SH-SY5Y (cell line): ENCODE data around the gene RBM34.
A peak's percentile ranks its signal among the peaks of the same experiment; 100 is the strongest.

Experiments used
- GATA2 ChIP-seq: IDR thresholded peaks from 2 replicates; pipeline ENCODE4 v1.6.1; 2011; ENCODE audit warnings: mild to moderate bottlenecking, low read depth, low read length
- GATA3 ChIP-seq: IDR thresholded peaks from 2 replicates; pipeline ENCODE4 v1.6.1; 2011; ENCODE audit warnings: low read depth, mild to moderate bottlenecking, low read length, moderate library complexity

RBM34 gene

GRCh38 chr1:235131961-235132360, 29.1 kb downstream of the RBM34 start:
- TF ChIP-seq GATA2 (no peak), GATA3 (no peak)

DNA sequence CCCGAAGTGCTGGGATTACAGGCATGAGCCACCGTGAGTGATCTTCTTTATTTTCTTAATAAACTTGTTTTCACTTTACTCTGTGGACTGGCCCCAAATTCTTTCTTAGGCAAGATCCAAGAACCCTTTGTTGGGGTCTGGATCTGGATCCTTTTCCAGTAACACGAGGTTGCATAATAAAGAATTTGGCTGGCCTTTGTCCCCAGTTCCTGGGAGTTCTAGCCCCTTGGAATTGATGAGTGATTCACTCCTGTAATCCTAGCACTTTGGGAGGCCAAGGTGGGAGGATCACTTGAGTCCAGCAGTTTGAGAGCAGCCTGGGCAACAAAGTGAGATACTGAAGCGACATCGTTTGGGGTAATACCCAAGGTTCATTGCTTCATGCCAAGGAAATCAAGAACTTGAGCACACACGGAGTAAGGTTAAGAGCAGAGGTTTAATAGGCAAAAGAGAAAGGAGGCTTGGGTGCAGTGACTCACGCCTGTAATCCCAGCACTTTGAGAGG, 30.2 kb downstream of the RBM34 start:
- TF ChIP-seq GATA3 (no peak), GATA2 (no peak)

GRCh38 chr1:235129774-235130570, 31.1 kb downstream of the RBM34 start:
- no peak for TF ChIP-seq GATA3
- no peak for TF ChIP-seq GATA2

GRCh38 chr1:235128456-235129328, 32.4 kb downstream of the RBM34 start, which contains the start of gene TOMM20:
TOMM20 (minus strand) TSS chr1:235128837; CDS start chr1:235128715, 122 bp downstream.
- no peak for TF ChIP-seq GATA3
- no peak for TF ChIP-seq GATA2

GRCh38 chr1:235127732-235128455, 33.2 kb downstream of the RBM34 start:
- TF ChIP-seq GATA3 (no peak), GATA2 (no peak)

DNA sequence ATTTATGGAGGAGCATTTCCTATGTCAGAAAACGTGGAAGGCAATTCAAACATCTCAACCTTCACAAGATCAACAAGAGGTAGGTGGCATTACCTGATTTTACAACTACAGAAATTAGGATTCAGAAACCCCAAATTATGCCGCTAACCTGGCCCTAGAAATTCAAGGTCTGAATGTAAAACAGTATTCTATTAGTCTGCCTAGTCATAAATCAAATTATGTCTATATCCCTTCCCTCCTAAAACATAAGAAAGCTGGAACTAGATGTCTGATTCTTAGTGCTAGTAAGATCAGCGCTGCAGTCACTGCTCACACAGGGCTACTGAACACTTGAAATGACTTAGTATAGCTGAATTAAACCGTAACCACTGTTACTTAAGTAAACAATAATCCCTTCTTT, 33.8 kb downstream of the RBM34 start:
- TF ChIP-seq GATA3 (no peak), GATA2 (no peak)

- no peak for TF ChIP-seq GATA2
- TF ChIP-seq GATA3, result no peak
Measured at GRCh38 chr1:235124665-235125064, 36.4 kb downstream of the RBM34 start.

DNA sequence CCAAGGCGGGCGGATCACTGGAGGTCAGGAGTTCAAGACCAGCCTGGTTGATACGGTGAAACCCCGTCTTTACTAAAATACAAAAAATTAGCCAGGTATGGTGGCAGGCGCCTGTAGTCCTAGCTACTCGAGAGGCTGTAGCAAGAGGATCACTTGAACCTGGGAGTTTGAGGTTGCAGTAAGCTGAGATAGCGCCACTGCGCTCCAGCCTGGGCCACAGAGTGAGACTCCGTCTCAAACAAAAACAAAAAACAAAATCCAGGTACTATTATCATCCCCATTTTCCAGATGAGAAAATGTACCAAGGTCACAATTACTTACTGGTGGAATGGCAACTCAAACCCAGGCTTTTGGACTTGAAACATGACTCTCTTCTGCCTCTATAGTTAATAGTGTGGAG, 36.9 kb downstream of the RBM34 start:
- TF ChIP-seq GATA3 (no peak), GATA2 (no peak)

DNA sequence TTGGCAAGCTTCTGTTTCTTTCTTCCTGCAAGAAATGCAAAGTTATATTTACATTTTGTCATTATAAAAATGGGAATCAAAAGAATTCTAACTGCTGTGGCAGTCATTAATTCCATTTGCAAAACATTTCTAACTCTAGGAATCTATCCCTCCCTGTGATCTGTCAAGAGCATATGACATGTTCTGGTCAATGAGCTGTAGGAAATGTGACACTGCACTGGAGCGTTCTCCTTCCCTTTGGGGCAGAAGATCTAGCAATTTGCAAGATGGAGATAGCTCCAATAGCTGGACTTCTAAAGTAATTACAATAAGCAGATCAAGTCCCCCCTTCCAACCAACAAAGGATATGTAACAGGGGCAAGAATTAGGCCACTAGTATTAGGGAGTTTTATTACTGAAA, 38.7 kb downstream of the RBM34 start:
- TF ChIP-seq GATA2 (no peak), GATA3 (no peak)

DNA sequence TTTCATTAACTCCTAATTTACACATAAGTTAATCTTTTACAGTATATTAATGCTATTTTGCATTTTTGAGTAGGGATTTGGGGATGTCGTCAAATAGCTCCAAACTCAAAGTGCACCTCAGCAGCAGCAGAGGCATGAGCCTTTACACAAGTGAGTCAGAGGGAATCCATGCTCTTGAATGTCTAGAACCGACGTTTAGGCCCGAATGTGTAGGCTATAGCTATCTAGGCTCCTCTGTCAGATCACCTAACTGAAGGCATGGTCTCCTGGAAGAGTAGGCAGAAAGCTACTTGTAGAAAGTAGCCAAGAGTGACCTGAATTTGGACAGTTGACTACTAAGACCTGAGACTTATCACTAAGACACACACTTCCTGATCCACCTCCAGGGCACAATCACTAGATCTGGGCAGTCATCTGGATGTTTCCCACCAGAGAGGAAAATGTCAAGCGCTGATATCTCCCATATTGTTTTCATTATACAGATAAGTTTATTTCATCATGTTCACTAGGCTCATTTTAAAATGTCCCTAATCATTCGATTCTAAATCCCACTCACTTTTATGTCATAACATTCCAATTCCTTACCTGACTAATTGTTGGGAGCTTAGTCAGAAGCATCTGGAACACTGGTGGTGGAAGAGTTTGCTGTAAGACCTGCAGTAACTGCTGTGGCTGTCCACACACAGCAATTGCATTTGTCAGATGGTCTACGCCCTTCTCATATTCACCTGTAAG, 47.7 kb downstream of the RBM34 start:
- TF ChIP-seq GATA3 (0 out of 2 replicates have a peak, but pooled peaks have one; percentile 42), GATA2 (peak; percentile 71)

DNA sequence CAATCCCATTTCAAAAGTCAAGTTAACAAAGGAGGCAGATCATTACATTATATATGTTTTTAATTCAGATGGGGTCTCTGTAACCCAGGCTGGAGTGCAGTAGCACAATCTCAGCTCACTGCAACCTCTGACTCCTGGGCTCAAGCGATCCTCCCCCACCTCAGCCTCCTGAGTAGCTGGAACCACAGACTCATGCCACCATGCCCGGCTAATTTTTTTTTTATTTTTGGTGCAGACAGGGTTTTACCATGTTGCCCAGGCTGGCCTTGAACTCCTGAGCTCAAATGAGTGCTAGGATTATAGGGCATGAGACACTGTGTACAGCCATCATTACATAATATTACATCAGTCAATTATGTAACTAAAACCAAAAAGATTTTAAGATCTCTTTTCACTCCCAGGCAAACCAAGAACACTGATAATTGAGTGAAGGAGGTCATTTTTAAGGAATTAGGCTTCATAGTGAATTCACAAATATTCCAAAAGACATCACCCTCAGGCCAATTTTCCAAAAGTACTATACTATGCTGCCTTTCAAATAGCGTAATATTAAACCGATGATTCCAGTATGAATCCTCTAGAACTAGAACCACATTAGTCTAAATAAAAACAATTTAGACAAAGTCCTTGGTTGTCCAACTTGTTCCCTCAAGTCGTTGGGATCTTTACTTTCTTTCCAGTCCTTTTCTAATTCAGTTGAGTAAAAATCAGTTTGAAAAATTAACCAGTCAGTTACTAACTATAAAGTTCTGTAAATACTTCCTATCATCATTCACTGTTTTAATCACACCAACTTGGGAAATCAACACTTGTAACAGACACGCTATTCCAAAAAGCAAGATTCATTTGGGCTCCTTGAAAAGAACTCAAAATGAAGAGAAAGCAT, 48.5 kb downstream of the RBM34 start:
- TF ChIP-seq GATA3, result no peak
- no peak for TF ChIP-seq GATA2

- TF ChIP-seq GATA3 (no peak), GATA2 (no peak)
Measured at GRCh38 chr1:235111107-235111506, 49.9 kb downstream of the RBM34 start.

- TF ChIP-seq GATA2 (no peak), GATA3 (no peak)
Measured at GRCh38 chr1:235108876-235109275, 52.2 kb downstream of the RBM34 start.
